GM12878 (cell line): ENCODE data around the gene C11orf98. TPM values are rescaled to one million over a fixed set of nuclear protein-coding genes. Genes with fewer than 3 reads are reported as not detected.

Experiments used
- ASH2L ChIP-seq: fragments of 300-600, 200-600 bp; sonication (generic); IDR thresholded peaks from 2 replicates; pipeline ENCODE4 v1.6.1; 2017; ENCODE audit warnings: low read depth, mild to moderate bottlenecking, borderline replicate concordance
- CEBPB ChIP-seq, 2 experiments: fragments of 150-350 bp in 1 of 2; IDR thresholded peaks; 2 replicates each; pipeline ENCODE4 v1.6.1; 2012 to 2014; ENCODE audit warnings: low read depth in 2 of 2, low read length in 2 of 2, borderline replicate concordance in 1 of 2, inconsistent platforms in 1 of 2
- CREB1 ChIP-seq: IDR thresholded peaks from 2 replicates; pipeline ENCODE4 v1.6.1; 2012; ENCODE audit warnings: low read depth, mild to moderate bottlenecking, inconsistent platforms
- E2F8 ChIP-seq: fragments of 450-650 bp; IDR thresholded peaks from 2 replicates; pipeline ENCODE4 v1.6.1; 2018; ENCODE audit warnings: mild to moderate bottlenecking, low read depth, moderate library complexity; ENCODE audit not compliant: partially characterized antibody
- HSF1 ChIP-seq: fragments of 150-350 bp; IDR thresholded peaks from 2 replicates; pipeline ENCODE4 v1.6.1; 2014; ENCODE audit warnings: mild to moderate bottlenecking, low read depth, low read length
- MLLT1 ChIP-seq: fragments of 450-650 bp; IDR thresholded peaks from 2 replicates; pipeline ENCODE4 v1.6.1; 2016; ENCODE audit warnings: mild to moderate bottlenecking
- MTA3 ChIP-seq: IDR thresholded peaks from 2 replicates; pipeline ENCODE4 v1.6.1; 2012; ENCODE audit warnings: low read length, inconsistent platforms, borderline replicate concordance
- NFYB ChIP-seq: IDR thresholded peaks from 2 replicates; pipeline ENCODE4 v1.6.1; 2011; ENCODE audit warnings: low read depth, mild to moderate bottlenecking, low read length, improper control_type of control experiment, moderate library complexity; ENCODE audit not compliant: insufficient read depth
- PML ChIP-seq: IDR thresholded peaks from 2 replicates; pipeline ENCODE4 v1.6.1; 2012; ENCODE audit warnings: low read length, inconsistent platforms
- RAD21 ChIP-seq: IDR thresholded peaks from 2 replicates; pipeline ENCODE4 v1.6.1; 2011; ENCODE audit warnings: mild to moderate bottlenecking, low read depth, low read length, moderate library complexity; ENCODE audit not compliant: insufficient read depth
- RELA ChIP-seq: fragments of 450-650 bp; IDR thresholded peaks from 2 replicates; pipeline ENCODE4 v1.8.0; 2014; ENCODE audit warnings: borderline replicate concordance; ENCODE audit not compliant: partially characterized antibody
- SIX5 ChIP-seq: IDR thresholded peaks from 2 replicates; pipeline ENCODE4 v1.6.1; 2011; ENCODE audit warnings: mild to moderate bottlenecking, low read depth, low read length, moderate library complexity; ENCODE audit not compliant: severe bottlenecking
- SREBF1 ChIP-seq: IDR thresholded peaks from 2 replicates; pipeline ENCODE4 v1.6.1; 2012; ENCODE audit warnings: mild to moderate bottlenecking, low read length
- TAF1 ChIP-seq: IDR thresholded peaks from 2 replicates; pipeline ENCODE4 v1.6.1; 2011; ENCODE audit warnings: mild to moderate bottlenecking, low read depth, low read length, borderline replicate concordance
- TARDBP ChIP-seq: IDR thresholded peaks from 2 replicates; pipeline ENCODE4 v1.6.1; 2016; ENCODE audit warnings: borderline replicate concordance
- TCF7 ChIP-seq: IDR thresholded peaks from 2 replicates; pipeline ENCODE4 v1.6.1; 2014; ENCODE audit warnings: antibody characterized with exemption, borderline replicate concordance
- ZBED1 ChIP-seq: IDR thresholded peaks from 2 replicates; pipeline ENCODE4 v1.6.1; 2016; ENCODE audit warnings: borderline replicate concordance
- ZBTB33 ChIP-seq: fragments of 450-650 bp; IDR thresholded peaks from 2 replicates; pipeline ENCODE4 v1.6.1; 2017; ENCODE audit warnings: mild to moderate bottlenecking
- ZBTB4 ChIP-seq: fragments of 450-650 bp; formaldehyde crosslinking; IDR thresholded peaks from 2 replicates; pipeline ENCODE4 v1.4.0; 2022; ENCODE audit warnings: mild to moderate bottlenecking, moderate library complexity
- polyA plus RNA-seq, 11 experiments: library from polyadenylated mRNA; depleted of rRNA in 4 of 11; unstranded in 6 of 11; stranded (reverse) in 5 of 11; fragments of >200 nt; fragmentation: Nextera tagmentation in 4 of 11; fragmentation: Illumina TruSeq in 1 of 11; extraction: Ambion mirVana in 4 of 11; extraction: Trizol in 1 of 11; gene quantifications; 1 replicate in 1 of 11; 2 replicates in 10 of 11; pipeline versions ENCODE4 v1.2.1 to v1.2.3, GENCODE V29; 2011 to 2016; ENCODE audit warnings: inconsistent platforms in 2 of 11, missing spikeins in 2 of 11, low read depth in 1 of 11
- total RNA-seq, 4 experiments: library from RNA; depleted of rRNA in 3 of 4; stranded (reverse); fragments of >200 nt in 3 of 4; fragmentation: Illumina TruSeq in 1 of 4; extraction: Trizol in 1 of 4; gene quantifications; 2 replicates each; pipeline versions ENCODE4 v1.2.1 to v1.2.3, GENCODE V29; 2013 to 2021

The C11orf98 gene
- total and polyA plus RNA-seq, 10 of the 15 experiments (the other 5 are each of a cell fraction or from before 2014, with no cell fraction given) = 62.5 to 270 (median 162) TPM

GRCh38 chr11:62665075-62665598 lies at the start of gene C11orf98, which contains the start of gene CSKMT (continued):
- TF ChIP-seq ZBTB33 (0 out of 2 replicates have a peak, but pooled peaks have one; percentile 10), ZBED1 (peak; percentile 99), MTA3 (peak; percentile 71; the same call in 1 of the 2 replicates), HSF1 (no peak), E2F8 (no peak), PML (peak; percentile 99), TARDBP (0 out of 2 replicates have a peak, but pooled peaks have one; percentile 34), TAF1 (peak; percentile 96), ASH2L (no peak), NFYB (peak; percentile 91), MLLT1 (peak; percentile 89), TCF7 (0 out of 2 replicates have a peak, but pooled peaks have one; percentile 23), RAD21 (no peak), CEBPB (IDR thresholded peaks at IDR 0.05; ENCODE audit: borderline replicate concordance in 1 of 2, low read depth in 2 of 2, low read length in 2 of 2) (no peak), SREBF1 (no peak), CREB1 (peak; percentile 25; the same call in 1 of the 2 replicates), ZBTB4 (CRISPR knock-in tag) (peak; percentile 79), SIX5 (no peak), RELA (peak; percentile 35)
